GM12865 (cell line): ENCODE results near the gene KPNB1.

ENCODE experiments used
- DNase-seq: peaks from one replicate; pipeline ENCODE4 v3.0.0; 2010; ENCODE audit warnings: low read depth
- H3K4me3 ChIP-seq: 2 replicates; pipeline ENCODE4 v1.5.1; 2011; ENCODE audit warnings: mild to moderate bottlenecking, low read depth, low read length, control low read depth
- CTCF ChIP-seq: IDR thresholded peaks from 2 replicates; pipeline ENCODE4 v1.5.1; 2011; ENCODE audit warnings: low read length, control low read depth, low read depth, inconsistent platforms; ENCODE audit not compliant: insufficient read depth; ENCODE audit errors: missing control alignments

KPNB1 gene

GRCh38 chr17:47628014-47628566, 21.6 kb upstream of the KPNB1 start:
- no peak for TF ChIP-seq CTCF
- DNase-seq, result no peak
- no peak overlapping the region for H3K4me3 ChIP-seq

GRCh38 chr17:47629826-47630225, 19.9 kb upstream of the KPNB1 start:
- no peak overlapping the region for H3K4me3 ChIP-seq
- no peak for TF ChIP-seq CTCF
- DNase-seq, result no peak

- H3K4me3 ChIP-seq, result no peak overlapping the region
- no peak for DNase-seq
- no peak for TF ChIP-seq CTCF
These were observed 19.1 kb upstream of the KPNB1 start for GRCh38 chr17:47630614-47631013.

GRCh38 chr17:47632991-47633390, 16.7 kb upstream of the KPNB1 start:
- H3K4me3 ChIP-seq, result no peak overlapping the region
- TF ChIP-seq CTCF, result no peak
- no peak for DNase-seq

- DNase-seq, result no peak
- H3K4me3 ChIP-seq, result no peak overlapping the region
- no peak for TF ChIP-seq CTCF
These were observed 15.7 kb upstream of the KPNB1 start for GRCh38 chr17:47633996-47634395.

GRCh38 chr17:47634870-47635269, 14.8 kb upstream of the KPNB1 start:
- TF ChIP-seq CTCF, result no peak
- no peak overlapping the region for H3K4me3 ChIP-seq
- DNase-seq, result no peak

- no peak for DNase-seq
- H3K4me3 ChIP-seq, result no peak overlapping the region
- no peak for TF ChIP-seq CTCF
These were observed 14.0 kb upstream of the KPNB1 start for GRCh38 chr17:47635734-47636133.
